Vagina (tissue), 2 donors: Measurements from ENCODE around the gene CLDND2.

Experiments
- CTCF ChIP-seq, 3 experiments: fragments of 450-650 bp in 2 of 3; fragments of 200-600 bp in 1 of 3; sonication (generic) in 1 of 3; IDR thresholded peaks; one replicate each; pipeline ENCODE4 v1.5.1; 2017 to 2019; ENCODE audit warnings: antibody characterized with exemption in 3 of 3, mild to moderate bottlenecking in 2 of 3, moderate library complexity in 2 of 3
- POLR2A ChIP-seq, 2 donors: fragments of 450-650 bp; IDR thresholded peaks; one replicate each; pipeline ENCODE4 v1.6.1; 2017; ENCODE audit warnings: antibody characterized with exemption in 2 of 2, mild to moderate bottlenecking in 2 of 2, moderate library complexity in 2 of 2
- POLR2AphosphoS5 ChIP-seq, 2 donors: sonication (generic); formaldehyde crosslinking; IDR thresholded peaks; one replicate each; pipeline ENCODE4 v1.9.0; 2017; ENCODE audit warnings: antibody characterized with exemption in 2 of 2, mild to moderate bottlenecking in 2 of 2, low read depth in 1 of 2; ENCODE audit not compliant: insufficient read depth in 1 of 2

DNA sequence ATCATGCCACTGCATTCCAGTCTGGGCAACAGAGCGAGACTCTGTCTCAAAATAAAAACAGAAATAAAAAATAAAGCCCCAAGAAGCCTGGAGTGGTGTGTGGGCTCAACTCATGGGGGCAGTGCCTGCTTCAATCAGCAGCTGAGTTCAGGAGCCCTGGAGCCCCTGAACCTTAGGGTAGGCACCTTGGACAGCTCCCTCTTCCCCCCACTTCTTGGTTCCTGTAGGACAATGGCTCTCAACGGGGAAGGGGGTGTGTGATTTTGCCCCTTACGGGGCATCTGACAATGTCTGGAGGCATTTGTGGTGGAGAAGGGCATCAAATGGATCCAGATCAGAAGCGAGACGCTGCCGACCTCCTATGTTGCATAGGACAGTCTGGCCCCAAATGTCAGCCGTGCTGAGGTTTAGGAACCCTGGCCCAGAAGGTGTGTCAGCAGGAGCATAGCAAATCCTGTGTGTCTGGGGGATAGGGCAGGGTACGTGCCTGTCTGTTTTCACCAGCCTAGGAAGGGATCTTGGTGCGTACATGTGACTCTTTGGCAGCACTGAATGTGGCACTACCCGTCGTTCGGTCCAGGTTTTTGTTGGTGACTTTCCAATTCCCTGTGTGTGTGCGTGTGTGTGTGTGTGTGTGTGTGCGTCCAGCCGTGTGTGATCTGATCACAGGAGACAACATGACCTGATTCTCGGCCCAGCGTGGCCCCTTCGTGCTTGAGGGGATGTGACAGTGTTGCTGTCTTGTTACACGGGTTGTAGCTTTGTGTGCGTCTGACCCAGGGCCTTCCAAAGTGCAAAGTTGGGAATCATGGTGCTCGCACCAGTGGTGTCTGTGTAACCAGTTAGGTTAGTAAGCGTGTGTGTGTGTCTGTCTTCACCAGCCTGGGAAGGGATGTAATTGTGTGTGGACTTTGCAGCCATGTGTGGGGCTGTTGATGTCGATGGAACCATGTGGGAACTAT, 49.8 kb downstream of the CLDND2 start:
- TF ChIP-seq POLR2A (IDR thresholded peaks at IDR 0.05) (no peak), POLR2AphosphoS5 (IDR thresholded peaks at IDR 0.05; ENCODE audit: insufficient read depth in 1 of 2, low read depth in 1 of 2) (no peak), CTCF (IDR thresholded peaks at IDR 0.05) (no peak)
